Activated CD4-positive, alpha-beta T cell treated with anti-CD3 and anti-CD28 coated beads, Interleukin-2, amount 50 U/mL, for 16 hours (primary cell): Measurements from ENCODE around the gene STMP1.

ENCODE experiments used
- DNase-seq: peaks from one replicate; pipeline ENCODE4 v3.0.0-alpha.2; 2020

STMP1 gene

DNA sequence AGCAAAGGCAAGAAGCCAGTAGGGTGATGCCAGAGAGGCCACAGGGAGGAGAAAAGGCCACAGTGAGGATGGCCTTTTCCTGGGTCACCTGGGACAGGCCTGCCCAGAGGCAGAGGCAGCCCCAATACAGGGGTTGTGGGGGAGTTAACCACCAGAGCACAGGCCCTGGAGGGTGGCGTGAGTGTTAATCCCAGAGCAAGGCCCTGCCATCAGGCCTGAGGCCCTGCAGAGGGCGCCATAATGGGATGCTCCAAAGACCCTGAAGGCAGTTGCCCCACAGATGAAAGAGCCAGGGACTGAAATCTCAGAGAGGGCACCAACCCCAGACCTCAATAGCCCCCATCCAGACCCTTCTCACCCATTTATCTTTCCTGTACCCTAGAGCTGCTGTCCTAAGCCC, 41.8 kb downstream of the STMP1 start:
- DNase-seq: peak; percentile 10

DNA sequence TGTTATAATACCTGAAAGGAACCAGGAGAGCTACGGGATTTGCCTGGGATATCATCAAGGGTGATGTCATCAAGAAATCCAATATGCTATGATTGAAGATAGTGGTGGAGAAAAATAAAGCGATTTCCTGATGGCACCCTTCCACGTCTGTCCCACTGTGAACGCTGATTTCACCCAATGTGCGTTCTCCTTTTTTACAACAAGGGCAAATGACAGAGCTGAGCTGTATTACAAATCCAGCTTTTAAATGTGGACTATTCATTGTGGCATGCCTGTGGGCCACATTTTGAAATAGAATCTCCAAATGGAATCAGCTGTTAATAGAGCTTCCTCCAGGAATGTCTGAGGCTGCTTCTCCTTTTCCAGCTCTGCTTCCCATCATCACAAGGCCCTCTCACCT, 42.4 kb downstream of the STMP1 start:
- no peak for DNase-seq

DNA sequence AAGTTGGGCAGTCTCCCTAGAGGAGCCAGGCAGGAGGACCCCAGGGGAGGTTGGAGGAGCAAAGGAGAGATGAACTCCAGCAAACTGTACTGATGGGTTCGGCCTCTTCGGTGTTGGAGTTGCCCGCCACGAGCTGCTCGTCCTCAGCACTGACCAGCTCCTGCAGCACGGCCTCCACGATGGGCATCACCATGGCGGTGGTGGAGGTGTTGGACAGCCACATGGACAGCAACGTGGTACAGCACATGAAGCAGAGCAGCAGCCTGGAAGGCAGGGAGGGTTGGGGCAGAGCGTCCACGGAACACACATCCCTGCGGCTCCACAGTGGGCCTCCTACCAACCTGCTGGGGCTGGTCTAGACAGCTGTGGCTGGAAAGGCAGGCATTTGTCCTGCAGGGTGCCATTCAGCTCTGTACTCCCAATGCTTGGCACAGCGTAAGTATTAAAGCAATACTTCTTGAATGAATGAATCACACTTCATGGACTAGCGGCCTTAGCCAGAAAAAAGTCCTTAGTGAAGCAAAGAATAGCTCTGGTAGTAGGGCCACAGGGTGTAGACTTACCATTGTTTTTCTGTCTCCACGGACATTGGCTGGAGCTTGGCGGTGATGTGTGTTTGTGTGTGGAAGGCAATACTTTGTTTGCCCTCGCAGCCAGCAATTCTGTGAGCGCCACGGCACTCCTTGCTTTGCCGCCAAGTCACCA, 43.9 kb downstream of the STMP1 start:
- no peak for DNase-seq

DNA sequence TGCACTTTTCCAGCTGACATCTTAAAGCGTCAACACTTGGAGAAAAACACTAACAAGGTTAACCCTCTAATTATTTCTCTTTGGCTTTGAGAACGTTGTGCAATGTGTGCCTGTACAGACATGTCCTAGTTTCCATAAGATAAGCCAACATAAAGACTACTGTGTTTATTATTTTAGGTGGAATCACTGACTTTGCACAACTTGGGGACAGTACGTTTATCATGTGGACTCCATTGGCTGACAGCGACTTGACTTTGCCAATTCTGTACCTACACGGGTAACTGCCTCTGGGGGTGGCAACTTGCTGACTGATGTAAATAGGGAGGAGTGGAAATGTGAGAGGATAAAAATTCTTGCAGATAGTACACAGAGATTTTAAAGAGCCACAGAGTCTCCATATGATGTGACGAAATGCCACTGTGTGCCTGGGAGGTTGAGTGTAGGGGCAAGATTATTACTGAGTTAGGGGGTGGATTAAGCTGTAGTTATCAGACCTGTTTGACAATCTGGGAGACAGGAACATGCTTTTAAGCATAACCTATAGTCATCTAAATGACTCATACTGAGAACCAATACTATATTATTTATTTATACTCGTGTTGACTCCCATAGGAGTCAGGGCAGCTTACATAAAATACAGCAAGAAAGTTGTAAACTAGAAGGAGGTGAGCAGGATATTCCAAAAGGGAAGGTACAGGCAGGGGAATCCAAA, 44.7 kb downstream of the STMP1 start:
- DNase-seq: no peak

DNA sequence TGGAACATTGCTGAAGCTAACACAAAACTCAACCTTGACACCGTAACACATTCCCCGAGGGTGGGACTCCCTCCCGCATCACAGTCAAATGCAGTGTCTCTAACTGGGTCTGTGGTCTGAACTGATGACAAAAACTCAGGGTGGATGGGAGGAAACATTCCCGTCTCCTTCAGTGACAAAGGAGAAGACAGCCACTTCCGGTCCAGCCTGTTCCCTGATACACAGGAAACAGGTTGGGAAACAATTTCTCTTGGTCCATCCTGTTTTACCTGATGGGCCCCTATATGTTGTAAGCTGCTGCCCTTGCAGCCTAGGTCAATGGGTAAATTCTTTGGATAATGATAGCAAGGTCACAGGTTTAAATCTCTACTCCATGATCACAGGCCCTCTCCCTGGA, 45.3 kb downstream of the STMP1 start:
- DNase-seq: no peak

DNA sequence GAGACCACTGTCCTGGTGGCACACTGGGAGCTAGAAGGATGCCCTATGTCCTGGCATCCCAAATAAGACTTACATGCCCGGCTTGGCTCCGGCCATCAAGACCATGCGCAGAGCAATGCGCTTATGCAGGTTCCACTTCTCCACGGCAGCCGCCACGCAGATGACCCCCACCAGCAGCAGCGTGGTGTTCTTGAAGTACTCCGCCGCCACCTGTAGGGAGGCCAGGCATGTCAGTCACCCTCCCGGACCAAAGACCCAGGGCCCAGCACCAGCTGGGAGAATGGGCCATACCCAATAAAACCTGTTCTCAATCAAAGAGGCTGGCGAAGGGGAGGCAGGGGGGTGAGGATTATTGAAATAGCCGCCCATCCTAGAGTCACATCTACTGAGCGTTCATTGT, 45.7 kb downstream of the STMP1 start:
- no peak for DNase-seq

DNA sequence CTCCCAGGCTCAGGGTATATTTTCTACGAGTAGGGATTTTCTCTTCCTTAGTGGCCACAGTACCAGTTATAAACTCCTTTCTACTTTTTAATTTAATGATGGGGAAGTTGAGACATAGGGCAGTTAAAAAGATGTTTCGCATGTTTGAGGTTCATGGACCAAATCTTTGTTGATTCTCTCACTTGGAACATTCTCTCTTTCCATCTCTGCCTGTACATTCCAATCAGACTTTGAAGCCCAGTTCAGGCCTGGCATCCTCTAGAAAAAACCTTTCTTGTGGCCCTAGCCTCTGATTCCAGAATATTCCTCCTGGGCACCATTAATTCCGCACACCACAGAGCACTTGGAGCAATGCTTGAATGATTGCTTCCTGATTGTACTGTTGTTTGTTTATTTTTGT, 47.2 kb downstream of the STMP1 start:
- DNase-seq: no peak

DNA sequence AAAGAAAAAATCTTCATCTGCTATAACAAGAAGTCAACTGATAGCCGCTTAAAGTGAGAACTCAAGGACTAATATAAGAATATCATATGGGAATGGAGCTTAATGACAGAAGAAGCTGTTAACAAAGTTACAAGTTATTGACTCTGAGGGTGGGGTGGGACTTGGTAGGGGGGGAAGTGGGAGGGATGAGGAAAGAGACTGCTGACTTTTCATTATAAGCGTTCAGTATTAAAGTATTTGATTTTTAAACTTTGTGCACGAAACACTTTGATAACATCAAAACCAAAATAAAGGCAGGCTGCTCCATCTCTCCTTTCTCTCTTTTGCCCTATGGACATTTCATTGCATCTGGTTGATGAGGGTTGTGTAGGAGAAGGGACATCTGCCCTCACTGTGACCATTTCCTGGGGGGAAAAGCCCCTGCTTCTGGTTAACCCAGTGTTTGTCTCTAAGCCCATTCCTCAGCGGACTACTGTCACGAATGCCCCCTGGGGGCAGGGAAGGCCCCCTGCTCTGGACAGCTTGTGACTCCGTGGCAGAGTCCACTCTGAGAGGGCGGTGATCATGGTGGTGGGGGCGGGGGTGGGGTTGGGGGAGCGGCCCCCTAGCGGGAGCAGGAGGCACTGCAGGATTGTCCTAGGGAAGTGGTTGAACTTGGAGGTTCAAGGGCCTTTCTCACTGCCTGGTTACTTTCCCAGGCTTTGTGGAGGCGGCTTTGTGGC, 48.3 kb downstream of the STMP1 start:
- peak; percentile 18 for DNase-seq

DNA sequence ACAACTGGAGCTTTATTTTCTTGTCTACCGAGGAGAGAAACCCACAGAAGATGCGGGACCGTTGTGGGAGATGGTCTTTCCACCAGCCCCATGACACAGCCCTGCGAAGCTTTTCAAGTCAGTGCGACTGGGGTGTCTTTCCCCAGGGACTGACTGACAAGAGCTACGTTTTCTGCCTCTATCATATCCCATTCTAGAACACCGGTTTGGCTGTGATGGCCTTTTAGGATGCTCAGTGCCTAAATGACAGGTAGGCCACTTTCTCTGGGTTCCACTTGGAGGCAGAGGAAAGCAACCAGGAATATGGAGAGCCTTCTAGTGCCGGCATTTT, 48.8 kb downstream of the STMP1 start:
- DNase-seq: no peak

DNA sequence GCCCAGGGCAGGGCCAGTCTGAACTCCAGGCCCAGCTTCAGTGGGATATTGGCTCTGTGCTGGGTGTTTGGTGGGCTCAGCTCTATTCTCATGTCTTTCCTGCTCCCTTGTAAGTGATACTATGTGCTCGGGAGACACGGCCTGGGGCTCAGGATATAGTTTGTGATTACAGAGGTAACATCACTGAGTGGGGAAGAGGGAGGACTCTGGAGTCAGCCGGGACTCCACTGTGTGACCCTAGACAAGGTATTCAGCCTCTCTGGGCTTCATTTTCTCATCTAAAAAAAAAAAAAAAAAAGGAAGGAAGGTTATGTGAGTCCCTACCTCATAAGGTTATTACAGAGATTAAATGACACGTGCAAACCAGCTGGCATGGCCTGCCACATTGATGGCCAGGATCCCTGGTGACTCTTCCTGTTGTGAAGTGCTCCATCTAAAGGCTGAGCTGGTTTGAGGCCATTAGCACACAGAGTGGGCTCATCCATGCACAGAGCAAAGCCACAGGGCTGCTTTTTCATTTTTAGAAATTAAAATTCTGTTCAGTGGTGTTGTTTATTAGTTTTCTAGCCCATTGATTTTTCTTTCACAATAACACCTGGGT, 50.0 kb downstream of the STMP1 start:
- no peak for DNase-seq

DNA sequence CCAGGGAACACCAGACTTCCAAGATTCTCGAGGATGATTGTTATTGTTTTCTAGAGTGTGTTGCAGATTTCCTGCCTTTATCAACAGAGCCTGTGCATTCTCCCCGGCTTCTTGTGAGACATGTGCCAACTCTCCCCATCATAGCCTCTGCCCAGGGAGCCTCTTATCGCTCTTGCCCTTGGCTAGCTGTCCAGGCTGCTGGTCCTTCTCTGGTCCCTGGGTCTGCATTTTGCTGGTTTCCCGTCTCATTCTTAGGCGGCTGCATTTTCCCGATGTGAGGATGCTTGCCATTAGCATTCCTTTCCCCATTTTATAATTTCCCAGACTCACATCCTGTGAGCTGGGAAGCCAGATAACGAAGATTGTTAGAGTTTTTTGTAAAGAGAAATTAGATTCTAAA, 50.5 kb downstream of the STMP1 start:
- DNase-seq: no peak

DNA sequence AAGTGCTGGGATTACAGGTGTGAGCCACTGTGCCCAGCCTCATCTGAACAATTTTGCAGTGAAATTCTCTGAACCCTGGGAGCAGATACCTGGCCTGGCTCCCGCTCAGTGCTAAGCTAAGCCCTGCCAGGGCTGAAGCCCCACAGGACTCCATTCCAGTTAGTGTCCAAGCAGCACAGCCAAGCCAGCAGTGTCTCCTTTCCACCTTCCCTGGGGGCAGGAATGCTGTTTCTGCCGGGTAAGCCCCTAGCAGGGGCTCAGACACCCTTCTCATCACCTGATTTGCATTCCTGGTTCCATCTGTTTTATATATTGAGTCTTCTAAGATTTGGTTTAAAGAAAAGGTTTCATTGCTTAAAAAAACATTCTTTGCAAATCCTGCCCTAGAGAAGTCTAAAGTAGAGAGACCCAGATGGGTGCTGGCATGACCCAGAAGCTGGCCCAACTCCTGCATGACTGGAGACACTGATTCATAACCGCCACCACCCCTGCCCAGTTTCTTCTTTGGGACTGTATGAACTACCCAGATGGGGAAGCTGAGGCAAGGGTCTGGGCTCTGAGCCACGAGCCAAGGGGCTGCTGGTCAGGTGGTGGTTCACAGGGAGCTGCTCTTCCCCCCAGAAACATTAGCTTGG, 51.6 kb downstream of the STMP1 start:
- no peak for DNase-seq

DNA sequence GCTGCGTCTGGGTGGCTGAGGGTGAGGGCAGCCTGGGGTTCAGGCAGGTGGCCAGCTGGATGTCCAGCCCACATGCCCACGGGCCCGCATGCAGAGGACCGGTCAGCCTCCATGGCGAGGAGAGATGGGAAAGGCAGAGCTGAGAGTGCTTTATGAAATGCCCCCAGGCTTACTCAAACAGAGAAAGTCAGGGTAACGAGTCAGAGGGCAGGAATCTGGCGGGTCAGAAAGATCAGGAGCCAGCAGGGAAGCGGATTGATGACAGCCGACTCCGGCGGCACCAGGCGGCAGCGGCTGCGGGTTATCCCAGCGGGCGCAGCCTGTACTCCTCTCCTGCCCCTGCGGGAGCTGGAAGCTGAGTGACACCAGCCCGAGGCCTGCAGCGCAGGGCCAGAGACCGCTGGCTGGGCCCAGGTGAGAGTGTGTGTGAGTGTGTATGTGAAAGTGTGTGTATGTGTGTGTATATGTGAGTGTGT, 52.3 kb downstream of the STMP1 start:
- DNase-seq: no peak

DNA sequence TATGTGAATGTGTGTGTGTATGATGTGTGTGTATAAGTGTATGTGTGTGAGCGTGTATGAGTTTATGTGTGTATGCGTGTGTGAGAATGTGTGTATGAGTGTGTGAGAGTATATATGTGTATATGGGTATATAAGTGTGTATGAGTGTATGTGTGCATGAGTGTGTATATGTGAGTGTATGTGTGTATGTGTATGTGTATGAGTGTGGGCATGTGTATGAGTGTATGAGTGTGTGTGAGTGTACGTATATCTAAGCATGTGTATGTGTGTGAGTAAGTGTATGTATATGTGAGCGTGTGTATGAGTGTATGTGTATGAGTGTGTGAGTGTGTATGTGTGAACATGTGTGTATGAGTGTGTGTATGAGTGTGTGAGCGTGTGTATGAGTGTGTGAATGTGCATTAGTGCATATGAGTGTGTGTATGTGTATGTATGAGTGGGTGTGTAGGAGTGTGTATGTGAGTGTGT, 52.8 kb downstream of the STMP1 start:
- DNase-seq: no peak

DNA sequence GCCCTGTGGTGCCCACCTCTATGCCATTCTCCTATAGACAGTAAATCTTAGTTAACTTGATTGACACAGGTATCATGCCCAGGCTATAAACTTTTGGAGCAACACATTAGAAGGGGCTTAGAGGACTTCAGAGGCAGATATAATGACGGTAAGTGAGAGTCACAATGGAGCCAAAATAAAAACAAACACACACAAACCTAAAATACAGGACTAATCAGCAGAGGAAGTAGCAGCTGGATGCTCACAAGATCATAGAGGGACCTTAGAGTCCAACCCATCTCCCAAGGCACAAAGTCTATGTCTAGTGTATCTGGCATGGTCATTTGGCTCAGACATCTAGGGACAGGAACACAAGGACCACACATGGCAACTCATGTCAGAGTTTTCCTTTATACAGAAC, 53.4 kb downstream of the STMP1 start:
- no peak for DNase-seq

DNA sequence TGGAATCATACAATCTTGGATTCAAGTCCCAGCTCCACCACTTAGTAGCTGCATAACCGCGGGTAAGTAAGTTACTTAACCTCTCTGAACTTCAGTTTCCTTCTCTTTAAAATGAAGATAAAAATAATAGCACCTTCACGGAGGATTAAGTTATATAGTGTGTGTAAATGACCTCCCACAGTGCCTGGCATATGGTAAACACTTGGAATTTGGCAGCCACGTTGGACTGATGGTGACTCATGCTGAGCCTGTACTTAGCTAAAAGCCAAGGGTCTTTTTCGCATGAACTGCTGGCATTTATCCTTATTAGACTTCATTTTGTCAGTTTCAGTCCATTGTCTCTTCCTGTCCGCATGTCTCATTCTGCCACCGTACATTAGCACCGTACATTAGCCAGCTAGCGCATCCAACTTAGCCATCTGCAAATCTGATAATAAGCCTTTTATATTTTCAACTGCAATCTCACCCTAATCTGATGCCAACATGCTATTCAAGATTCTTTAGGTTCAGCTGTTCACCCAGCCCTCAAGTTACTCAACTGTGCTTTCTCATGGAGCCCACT, 54.4 kb downstream of the STMP1 start:
- DNase-seq: no peak

DNA sequence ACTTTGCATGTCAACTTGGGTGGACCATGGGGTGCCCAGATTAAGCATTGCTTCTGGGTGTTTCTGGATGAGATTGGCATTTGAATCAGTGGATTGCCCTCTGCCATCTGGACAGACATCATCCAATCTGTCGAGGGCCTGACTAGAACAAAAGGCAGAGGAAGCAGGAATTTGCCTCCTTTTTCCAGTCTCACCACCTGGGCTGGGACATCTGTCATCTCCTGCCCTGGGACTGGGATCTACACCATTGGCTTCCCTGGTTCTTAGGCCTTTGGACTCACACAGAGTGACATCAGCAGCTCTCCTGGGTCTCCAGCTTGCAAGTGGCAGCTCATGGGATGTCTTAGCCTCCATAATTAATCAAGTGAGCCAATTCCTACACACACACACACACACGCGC, 55.4 kb downstream of the STMP1 start:
- no peak for DNase-seq

DNA sequence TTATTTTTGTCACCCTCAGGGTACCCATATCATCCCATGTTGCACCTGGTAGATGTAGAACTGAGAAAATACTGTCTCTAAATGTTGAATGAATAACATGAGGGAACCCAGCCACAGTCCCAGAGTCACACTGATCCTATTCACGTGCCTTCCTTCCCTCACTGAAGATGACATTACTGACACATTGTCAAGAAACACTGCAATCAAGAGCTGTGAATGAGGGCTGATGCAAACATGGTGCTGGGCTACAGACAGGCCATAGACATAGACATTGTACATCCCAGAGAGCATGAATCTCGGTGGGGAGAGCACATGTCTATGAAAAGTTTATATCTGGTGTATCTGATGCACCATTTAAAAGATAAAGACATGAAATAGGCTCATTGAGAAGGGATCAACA, 55.9 kb downstream of the STMP1 start:
- no peak for DNase-seq

DNA sequence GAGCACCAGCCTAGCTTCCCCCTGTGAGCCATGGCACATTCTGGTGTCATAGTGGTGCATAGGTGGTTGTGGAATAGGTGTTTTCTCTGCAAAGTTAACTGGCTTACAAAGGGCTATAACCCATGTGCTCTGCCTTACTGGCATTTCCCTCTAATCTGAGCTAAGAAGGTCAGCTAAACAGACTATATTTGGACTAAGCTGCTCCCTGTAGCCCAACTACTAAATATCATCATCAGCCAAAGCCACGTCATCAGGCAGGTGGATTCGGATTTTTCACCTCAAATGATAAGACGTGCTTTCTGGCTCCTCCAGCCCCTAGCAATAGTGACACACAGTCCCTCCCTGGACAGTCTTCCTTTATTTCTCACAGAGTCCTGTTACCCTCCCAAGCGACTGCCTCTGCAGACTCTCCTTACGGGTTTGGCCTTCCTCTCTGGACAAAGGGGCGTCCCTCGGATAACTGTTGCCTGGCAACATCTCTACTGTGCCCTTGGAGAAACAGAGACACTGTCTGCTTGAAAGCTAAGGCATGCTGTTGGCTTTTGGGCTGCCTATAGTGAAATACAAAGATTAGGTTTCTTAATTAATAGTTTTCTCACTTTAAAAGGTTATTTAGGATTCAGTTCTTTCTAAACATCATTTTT, 56.6 kb downstream of the STMP1 start:
- no peak for DNase-seq

DNA sequence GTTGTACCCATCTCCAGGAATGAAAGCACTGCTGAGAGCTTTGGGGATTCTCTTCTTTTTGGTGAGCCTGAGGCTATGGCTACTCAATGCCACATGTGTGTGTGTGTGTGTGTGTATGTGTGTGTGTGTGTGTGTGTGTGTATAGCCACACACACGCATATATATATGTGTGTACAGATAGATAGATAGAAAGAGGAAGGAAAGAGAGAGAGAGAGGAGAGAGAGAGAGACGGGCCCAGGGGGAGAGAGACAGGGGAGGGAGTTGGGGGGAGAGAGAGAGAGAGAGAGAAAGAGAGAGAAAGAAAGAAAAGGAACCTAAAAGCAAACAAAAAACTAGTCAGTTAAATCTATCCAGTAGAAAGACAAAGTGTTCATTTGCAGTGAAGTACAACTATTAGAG, 57.4 kb downstream of the STMP1 start:
- no peak for DNase-seq

DNA sequence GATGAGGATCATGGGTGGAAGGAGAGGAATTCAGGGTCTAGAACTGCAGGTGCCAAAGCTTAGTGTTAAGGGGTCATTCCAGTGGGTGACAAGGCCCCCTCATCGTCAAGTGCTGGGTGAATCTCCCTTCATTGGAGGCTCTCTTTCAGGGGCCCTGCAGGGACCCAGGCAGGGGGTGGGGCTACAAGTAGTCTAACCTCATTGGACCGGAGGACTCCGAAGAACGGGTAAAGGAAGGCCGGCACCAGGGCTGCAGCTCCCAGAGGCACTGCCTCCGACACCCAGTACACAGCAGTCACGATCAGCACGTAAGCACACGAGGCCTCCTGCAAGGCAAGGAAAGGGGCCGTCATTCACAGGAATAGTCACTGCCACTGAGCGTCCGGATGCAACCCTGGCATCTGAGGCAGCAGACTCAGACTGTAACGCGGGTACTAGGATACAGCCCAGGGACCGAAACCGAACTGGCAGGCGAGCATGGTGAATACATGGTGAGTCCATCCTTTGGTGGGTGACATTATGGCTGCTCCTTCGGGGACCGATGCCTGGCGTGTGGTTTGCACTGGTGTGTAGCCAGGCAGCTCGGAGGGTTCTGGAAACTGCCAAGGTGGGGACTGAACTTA, 59.0 kb downstream of the STMP1 start:
- DNase-seq: no peak

DNA sequence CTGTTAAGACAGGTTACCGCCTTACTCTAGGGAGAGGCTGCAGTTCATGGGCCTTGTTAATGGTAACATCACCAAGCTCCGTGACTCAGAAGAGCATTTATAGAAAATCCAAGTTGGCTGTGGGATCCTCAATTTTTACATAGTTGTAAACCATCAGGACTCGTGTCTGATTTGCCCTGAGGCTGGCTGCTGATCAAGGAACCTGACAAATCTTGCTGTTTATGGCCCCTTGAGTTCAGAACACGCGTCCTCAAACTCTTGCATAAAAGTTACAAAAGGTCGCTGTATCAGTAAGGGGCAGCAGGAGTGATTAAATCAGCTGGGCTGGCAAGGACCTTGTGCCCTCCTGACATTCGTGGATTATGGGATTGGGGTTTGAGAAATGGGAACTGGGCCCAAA, 61.1 kb downstream of the STMP1 start:
- DNase-seq: no peak
